ENCODE data around the gene VILL.

Gene VILL

GRCh38 chr3:38002291-38002876 lies 11.8 kb downstream of the VILL start:
- H3K27me3 ChIP-seq (ENCODE audit: insufficient read depth, low read length, poor library complexity) = no peaks in the 10 kb centered on the region
- H3K27ac ChIP-seq (ENCODE audit: low read length) = no peak overlapping the region
- no peak overlapping the region for H3K4me2 ChIP-seq (ENCODE audit: insufficient read depth, low read length)
- ATAC-seq (ENCODE audit: insufficient read depth, low read depth) (no peak), DNase-seq (no peak)
- H3K4me1 ChIP-seq (ENCODE audit: insufficient read depth, low read length) = no peaks in the 10 kb centered on the region
- H3K9me3 ChIP-seq (ENCODE audit: insufficient read depth, low read length, severe bottlenecking) = no peaks in the 10 kb centered on the region
- no peaks in the 10 kb centered on the region for H3K79me2 ChIP-seq (ENCODE audit: insufficient read depth, low read length)
- peaks cover 17% of the 10 kb centered on the region for H4K20me1 ChIP-seq (ENCODE audit: insufficient read depth, low read length)
- no peak overlapping the region for H3K9ac ChIP-seq (ENCODE audit: low read depth, low read length)
- peaks cover 95% of the 10 kb centered on the region for H3K36me3 ChIP-seq (ENCODE audit: insufficient read depth, low read length)
- H2AFZ ChIP-seq (ENCODE audit: low read depth, low read length) = no peak overlapping the region
- no peak overlapping the region for H3K4me3 ChIP-seq (ENCODE audit: low read depth in 1 of 2, low read length in 2 of 2)
- TF ChIP-seq EZH2 (IDR thresholded peaks at IDR 0.05; ENCODE audit: borderline replicate concordance, low read depth, low read length, severe bottlenecking) = no peak
- TF ChIP-seq, protein P1, sequence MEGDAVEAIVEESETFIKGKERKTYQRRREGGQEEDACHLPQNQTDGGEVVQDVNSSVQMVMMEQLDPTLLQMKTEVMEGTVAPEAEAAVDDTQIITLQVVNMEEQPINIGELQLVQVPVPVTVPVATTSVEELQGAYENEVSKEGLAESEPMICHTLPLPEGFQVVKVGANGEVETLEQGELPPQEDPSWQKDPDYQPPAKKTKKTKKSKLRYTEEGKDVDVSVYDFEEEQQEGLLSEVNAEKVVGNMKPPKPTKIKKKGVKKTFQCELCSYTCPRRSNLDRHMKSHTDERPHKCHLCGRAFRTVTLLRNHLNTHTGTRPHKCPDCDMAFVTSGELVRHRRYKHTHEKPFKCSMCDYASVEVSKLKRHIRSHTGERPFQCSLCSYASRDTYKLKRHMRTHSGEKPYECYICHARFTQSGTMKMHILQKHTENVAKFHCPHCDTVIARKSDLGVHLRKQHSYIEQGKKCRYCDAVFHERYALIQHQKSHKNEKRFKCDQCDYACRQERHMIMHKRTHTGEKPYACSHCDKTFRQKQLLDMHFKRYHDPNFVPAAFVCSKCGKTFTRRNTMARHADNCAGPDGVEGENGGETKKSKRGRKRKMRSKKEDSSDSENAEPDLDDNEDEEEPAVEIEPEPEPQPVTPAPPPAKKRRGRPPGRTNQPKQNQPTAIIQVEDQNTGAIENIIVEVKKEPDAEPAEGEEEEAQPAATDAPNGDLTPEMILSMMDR (IDR thresholded peaks at IDR 0.05; ENCODE audit: borderline replicate concordance, extremely low read depth, low read length, poor library complexity, severe bottlenecking) = no peak

- Histone ChIP-seq H4K20me1 (ENCODE audit: insufficient read depth, low read length) (peaks cover 17% of the 10 kb centered on the region), H3K79me2 (ENCODE audit: insufficient read depth, low read length) (no peaks in the 10 kb centered on the region), H3K4me2 (ENCODE audit: insufficient read depth, low read length) (no peak overlapping the region), H3K27me3 (ENCODE audit: insufficient read depth, low read length, poor library complexity) (no peaks in the 10 kb centered on the region), H3K36me3 (ENCODE audit: insufficient read depth, low read length) (peaks cover 95% of the 10 kb centered on the region), H3K9ac (ENCODE audit: low read depth, low read length) (no peak overlapping the region), H3K9me3 (ENCODE audit: insufficient read depth, low read length, severe bottlenecking) (no peaks in the 10 kb centered on the region), H3K4me1 (ENCODE audit: insufficient read depth, low read length) (no peaks in the 10 kb centered on the region), H3K27ac (ENCODE audit: low read length) (no peak overlapping the region), H3K4me3 (ENCODE audit: low read depth in 1 of 2, low read length in 2 of 2) (no peak overlapping the region), H2AFZ (ENCODE audit: low read depth, low read length) (no peak overlapping the region)
- peak; percentile 2; the same call in 1 of the 3 replicates for ATAC-seq (ENCODE audit: insufficient read depth, low read depth)
- TF ChIP-seq, protein P1 (IDR thresholded peaks at IDR 0.05; ENCODE audit: borderline replicate concordance, extremely low read depth, low read length, poor library complexity, severe bottlenecking) = no peak
- TF ChIP-seq EZH2 (IDR thresholded peaks at IDR 0.05; ENCODE audit: borderline replicate concordance, low read depth, low read length, severe bottlenecking) = no peak
- no peak for DNase-seq
Measured at GRCh38 chr3:38002940-38003339, 12.4 kb downstream of the VILL start.

GRCh38 chr3:38003371-38003816 lies 12.8 kb downstream of the VILL start:
- no peaks in the 10 kb centered on the region for H3K27me3 ChIP-seq (ENCODE audit: insufficient read depth, low read length, poor library complexity)
- peaks cover 17% of the 10 kb centered on the region for H4K20me1 ChIP-seq (ENCODE audit: insufficient read depth, low read length)
- H3K4me2 ChIP-seq (ENCODE audit: insufficient read depth, low read length) = no peak overlapping the region
- H3K4me1 ChIP-seq (ENCODE audit: insufficient read depth, low read length) = no peaks in the 10 kb centered on the region
- H2AFZ ChIP-seq (ENCODE audit: low read depth, low read length) = no peak overlapping the region
- no peak overlapping the region for H3K27ac ChIP-seq (ENCODE audit: low read length)
- peak; percentile 63 for DNase-seq
- TF ChIP-seq, protein P1 (IDR thresholded peaks at IDR 0.05; ENCODE audit: borderline replicate concordance, extremely low read depth, low read length, poor library complexity, severe bottlenecking) = peak; percentile 92
- no peak for TF ChIP-seq EZH2 (IDR thresholded peaks at IDR 0.05; ENCODE audit: borderline replicate concordance, low read depth, low read length, severe bottlenecking)
- peaks cover 95% of the 10 kb centered on the region for H3K36me3 ChIP-seq (ENCODE audit: insufficient read depth, low read length)
- no peaks in the 10 kb centered on the region for H3K9me3 ChIP-seq (ENCODE audit: insufficient read depth, low read length, severe bottlenecking)
- H3K79me2 ChIP-seq (ENCODE audit: insufficient read depth, low read length) = no peaks in the 10 kb centered on the region
- ATAC-seq (ENCODE audit: insufficient read depth, low read depth) = peak; percentile 76
- no peak overlapping the region for H3K9ac ChIP-seq (ENCODE audit: low read depth, low read length)
- H3K4me3 ChIP-seq (ENCODE audit: low read depth in 1 of 2, low read length in 2 of 2) = no peak overlapping the region
